Epithelial cell of prostate (primary cell): ENCODE measurements around the gene GSTM4.

Source experiments
- DNase-seq: peaks from one replicate; pipeline ENCODE4 v3.0.0-alpha.2; 2011; ENCODE audit warnings: low read depth, low spot score
- H3K27ac ChIP-seq: fragments of 450-650 bp; 2 replicates; pipeline ENCODE4 v1.5.1; 2017; ENCODE audit warnings: mild to moderate bottlenecking

The GSTM4 gene

DNA sequence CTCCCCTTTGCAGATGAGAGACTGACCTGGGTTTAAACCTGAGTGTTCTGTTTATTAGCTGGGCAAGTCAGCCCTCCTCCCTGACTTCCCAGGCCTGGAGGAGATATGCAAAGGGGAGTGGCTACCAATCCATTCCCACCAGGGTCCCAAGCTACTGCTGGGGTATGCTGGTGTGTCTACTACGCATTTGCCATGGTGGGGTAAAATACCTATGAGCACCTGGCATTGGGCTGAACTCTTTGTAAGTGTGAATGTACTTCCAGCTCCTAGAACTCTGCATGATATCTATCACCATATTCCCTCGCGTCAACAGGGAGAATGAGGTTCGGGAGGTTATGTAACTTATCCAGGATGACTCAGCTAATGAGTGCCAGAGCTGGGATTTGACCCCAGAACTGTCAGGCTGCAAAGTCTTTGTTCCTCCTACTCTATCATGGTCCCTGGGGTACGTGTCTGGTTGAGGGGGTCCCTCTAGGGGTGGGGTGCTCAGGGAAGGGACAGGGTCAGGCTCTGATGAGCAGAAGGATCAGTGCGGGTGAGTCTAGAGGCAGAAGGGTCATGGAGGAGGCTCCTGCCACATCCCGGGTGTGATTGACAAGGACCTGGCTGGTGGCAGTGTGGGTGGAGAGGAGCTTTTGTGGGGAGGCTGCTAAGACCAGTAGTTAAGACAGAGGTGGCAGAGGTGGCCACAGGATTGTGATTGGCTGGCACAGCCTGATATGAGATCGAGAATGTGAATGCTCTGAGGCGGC, 19.5 kb upstream of the GSTM4 start:
- no peak for DNase-seq
- no peak overlapping the region for H3K27ac ChIP-seq

DNA sequence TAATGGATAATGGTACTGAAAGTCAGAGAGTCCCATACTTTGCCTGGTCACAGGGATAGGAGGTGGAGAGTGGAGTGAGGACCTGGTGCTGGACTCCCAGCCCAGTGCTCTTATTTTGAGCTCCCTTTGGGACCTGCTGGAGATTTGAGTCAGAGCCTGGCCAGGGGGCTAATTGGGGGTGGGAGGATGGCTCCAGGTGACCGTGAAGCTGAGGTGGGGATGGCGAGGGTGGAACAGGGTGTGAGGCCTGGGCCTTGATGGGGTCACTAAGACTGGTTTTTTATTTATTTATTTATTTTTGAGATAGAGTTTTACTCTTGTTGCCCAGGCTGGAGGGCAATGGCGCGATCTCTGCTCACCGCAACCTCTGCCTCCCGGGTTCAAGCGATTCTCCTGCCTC, 18.5 kb upstream of the GSTM4 start:
- DNase-seq, result no peak
- H3K27ac ChIP-seq, result no peak overlapping the region

DNA sequence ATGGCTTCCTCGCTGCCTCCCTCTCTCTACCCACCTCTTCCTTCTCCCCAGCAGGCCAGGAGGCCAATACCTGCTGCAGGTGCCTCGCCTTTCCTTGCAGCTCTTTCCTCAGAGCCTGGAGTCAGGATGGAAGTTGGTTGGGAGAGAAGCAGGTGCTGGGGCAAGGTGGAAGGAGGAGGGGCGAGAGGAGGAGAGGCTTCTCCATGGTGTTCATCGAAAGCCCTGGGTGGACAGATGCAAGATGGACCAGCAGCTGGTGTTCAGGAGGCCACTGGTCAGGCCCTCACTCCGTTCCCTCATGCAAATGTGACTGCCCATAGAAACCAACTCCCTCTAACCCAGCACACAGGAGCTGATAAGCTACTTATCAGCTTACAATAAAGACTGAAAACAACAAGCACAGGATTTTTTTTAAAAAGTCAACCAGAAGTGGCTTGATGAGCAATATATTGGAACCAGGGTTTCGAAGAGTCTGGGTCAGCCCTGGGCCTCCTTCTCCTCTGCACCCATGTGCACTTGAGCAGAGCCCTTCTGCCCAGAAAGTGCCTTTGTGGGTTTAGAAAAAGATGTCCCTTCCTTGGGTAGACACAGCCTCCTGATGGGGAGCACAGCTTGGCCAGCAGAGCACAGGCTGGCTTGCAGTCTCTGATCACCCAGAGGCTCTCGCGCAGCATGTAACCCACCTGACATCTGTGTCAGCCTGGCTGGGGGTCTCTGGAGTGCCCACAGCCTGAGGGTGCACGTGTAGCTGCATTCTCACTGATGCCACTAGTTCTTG, 16.6 kb upstream of the GSTM4 start:
- no peak for DNase-seq
- no peak overlapping the region for H3K27ac ChIP-seq

DNA sequence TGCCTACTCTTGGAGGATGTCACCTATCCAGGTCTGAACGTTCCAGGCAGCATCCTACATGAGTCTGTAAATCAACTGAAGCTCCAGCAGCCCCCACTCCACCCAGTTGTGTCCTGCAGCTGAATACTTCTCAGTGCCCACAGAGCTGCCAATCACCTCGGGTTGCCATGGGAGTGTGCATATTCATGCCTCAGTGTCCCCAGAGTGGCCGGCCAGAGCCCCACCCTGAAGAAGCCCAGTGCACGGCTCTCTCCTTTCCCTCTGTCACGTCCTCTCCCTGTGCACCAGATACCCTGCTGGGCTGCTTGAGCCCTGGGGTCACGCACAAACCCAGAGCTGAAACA, 16.1 kb upstream of the GSTM4 start:
- H3K27ac ChIP-seq, result no peak overlapping the region
- no peak for DNase-seq

DNA sequence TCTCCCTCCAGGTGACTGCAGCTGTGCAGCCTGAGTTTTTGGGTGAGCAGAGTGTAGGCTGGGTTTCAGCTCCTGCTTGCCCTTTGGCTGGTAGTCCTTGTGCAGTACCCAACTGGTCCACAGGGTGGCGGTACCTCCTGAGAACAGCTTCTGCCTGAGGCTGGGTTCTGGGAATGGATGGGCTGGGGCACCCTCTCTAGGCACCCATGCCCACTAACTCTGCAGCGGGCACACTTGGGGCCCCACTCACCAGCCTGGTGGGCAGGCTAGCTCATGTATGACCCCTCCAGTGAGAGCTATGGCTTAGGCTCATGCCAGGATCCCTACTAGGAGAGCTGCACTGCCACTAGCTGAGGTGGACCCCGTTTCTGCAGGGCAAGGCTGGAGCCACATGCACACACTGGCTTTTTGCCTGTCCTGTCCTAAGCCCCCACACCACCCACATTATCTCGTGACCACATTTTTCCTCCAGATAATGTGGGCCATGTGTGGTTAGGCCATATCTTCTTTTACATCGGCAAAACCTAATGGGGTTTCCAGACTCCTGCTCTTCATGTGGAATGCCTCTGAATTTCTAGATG, 15.5 kb upstream of the GSTM4 start:
- H3K27ac ChIP-seq, result no peak overlapping the region
- DNase-seq, result no peak

DNA sequence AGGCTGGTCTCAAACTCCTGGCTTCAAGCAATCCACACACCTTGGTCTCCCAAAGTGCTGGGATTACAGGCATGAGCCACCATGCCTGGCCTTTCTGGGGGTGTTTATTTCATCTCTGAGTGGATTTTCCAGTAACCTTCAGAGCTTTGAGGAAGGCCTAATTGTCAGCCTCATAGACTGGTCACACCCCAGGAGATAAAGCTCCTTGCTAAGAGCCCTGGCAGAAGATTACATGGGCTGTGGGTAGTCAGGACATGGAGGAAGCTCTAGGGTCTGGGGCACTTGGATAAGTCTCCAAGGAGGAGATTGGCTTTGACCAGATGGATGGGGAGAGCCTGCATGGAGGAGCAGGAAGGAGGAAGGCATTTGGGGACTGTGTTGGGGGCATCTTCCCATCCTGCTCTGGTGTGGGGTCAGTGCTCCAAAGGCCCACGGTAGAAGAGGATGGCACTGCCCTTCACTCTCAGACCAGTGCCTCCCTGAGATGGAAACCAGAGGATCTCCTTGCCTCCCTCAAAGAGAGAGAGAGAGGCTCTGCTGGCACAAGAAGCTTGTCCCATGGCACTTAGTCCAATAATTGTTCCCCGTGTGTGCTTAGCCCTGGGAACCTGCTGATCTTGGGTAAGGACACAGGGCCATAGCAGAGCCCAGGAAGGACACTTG, 14.7 kb upstream of the GSTM4 start:
- no peak overlapping the region for H3K27ac ChIP-seq
- DNase-seq, result no peak

DNA sequence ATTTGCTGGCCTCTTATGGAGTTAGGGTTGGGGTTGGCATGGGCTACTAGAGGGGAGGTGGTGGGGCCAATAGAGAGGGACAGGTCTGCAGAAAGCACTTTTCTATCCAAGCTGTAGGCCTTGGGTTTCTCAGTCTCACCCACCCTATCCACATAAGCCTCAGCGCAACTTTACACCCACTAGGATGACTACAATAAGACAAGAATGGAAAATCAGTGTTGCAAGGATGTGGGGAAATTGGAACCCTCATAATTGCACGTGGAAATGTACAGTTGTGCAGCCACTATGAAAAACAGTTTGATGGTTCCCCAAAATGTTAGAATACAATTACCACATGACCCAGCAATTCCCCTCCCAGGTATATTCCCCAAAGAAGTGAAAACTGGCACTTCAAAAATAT, 14.0 kb upstream of the GSTM4 start:
- no peak overlapping the region for H3K27ac ChIP-seq

DNA sequence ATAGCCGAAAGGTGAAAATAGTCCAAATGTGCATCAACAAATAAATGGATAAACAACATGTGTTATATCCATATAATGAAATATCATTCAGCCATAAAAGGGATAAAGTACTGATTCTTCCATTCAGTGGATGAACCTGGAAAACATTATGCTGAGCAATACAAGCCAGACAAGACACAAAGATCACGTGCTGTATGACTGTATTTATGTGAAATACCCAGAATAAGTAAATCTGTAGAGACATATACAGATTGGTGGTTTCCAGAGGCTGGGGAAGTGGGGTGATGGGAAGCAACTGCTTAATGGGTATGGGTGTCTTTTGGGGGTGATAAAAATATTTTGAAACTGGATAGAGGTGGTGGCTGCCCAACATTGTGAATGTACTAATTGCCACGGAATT, 13.3 kb upstream of the GSTM4 start:
- DNase-seq, result no peak
- no peak overlapping the region for H3K27ac ChIP-seq

More for the DNA sequence above, 14.0 kb upstream of the GSTM4 start:
- no peak for DNase-seq

DNA sequence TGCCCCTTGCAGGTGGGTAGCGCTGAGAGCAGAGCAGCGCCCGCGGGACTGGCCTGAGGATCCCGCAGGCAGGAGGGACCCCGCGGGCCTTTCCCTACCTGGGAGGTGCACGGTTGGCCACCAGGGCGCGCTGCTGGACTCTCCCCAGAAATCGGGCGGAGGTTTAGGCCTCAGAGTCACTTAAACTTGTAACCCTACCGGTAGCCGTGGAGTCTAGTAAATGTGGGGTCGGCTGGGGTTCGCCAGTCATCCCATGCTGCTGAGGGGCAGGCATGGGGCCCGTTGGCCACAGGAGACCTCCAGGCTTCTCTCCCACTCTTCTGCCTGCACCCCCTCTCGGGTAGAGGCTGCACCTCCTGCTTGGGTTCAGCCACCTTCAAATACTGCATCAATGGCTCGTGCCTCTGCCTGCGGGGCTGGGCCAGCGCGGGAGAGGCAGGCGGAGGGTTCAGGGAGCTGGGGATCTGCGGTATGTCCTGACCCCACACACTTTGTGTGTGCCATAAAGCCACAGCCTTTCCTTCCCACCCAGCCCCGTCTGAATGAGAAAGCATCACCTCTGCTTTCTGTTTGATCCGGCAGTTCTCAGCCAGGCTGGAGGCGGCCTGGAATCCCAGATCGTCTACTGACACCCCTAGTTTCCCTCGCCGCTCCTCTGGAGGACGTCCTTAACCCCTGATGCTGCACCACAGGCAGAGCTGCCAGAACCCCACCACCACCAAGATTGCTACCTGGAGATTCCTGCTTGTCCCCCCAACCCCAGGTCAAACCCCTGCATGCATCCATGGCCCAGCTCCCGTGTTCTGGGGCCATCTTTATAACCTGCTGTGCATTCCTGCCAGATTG, 12.3 kb upstream of the GSTM4 start:
- no peak overlapping the region for H3K27ac ChIP-seq
- DNase-seq, result no peak

DNA sequence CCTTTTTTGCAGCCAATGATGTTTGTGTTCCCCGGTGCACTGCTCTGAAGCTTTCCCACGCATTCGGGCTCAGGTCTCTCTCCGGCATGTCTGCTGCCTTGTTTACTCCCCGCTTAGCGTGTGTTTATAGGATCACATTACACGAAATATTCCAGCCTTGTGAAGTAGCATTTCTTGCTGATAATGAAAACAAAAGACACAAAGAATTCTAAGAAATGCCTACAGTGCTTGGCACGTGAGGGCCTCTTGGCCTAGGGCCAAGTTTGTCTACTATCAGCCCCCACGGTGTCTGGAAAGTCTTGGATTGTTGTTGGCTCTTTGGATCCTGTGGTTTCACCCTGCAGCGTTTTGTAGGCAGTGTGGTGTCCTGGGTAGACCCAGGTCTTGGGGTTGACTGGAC, 11.2 kb upstream of the GSTM4 start:
- no peak overlapping the region for H3K27ac ChIP-seq
- DNase-seq, result no peak

DNA sequence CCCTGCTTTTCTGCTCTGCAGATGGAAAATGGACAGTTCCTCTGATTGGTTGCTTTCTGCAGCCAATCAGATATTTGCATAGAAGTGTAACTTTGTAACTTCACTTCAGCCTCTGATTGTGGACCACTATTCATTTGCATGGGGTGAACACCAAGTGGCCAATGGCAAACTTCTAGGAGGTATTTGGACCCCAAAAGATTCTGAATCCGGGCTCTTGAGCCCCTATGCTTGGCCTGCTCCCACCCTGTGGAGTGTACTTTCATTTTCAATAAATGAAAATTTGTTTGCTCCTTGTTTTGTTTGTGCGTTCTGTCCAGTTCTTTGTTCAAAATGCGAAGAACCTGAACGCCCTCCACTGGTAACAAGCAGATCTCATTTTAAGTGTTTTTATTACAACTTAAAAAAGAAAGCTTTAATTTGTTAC, 6.4 kb upstream of the GSTM4 start:
- no peak for DNase-seq

DNA sequence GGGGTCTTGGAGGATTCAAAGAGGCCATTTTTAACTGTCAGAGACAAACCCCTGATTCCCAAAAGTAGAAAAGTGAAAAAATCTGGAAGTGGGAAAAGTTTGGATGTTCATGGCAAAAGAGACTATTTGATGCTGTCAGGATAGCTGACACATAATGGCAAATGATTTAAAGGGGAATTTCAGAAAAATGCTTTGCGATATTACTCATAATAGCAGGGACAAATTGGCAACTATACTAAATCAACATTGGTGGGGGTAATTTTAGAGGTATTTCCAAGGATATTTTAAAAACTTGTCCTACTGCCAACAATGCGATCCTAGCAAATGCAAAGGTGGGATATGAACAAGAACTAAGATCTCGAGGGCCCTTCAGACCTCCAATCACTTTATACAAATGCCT, 5.3 kb upstream of the GSTM4 start:
- no peak for DNase-seq
- H3K27ac ChIP-seq, result no peak overlapping the region

More for the DNA sequence above, 6.4 kb upstream of the GSTM4 start:
- no peak overlapping the region for H3K27ac ChIP-seq

DNA sequence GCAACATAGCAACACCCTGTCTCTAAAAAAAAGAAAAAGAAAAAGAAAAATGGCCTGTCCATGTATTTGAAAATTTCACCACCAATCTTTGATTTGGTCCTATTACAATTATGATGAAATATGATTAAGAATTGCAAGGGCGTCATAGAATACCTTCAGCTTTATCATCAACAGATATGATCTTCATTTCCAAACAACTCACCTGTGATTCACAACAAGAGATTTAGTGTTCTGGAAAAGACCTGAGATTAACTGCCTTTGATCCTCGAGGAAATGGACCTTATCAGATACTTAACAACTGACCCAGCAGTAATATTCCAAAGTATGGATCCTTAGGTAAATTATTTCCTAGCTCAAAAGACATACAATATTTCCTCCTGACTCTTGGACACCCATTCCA, 3.5 kb upstream of the GSTM4 start:
- no peak for DNase-seq
- peak overlapping the region; percentile 50 for H3K27ac ChIP-seq

DNA sequence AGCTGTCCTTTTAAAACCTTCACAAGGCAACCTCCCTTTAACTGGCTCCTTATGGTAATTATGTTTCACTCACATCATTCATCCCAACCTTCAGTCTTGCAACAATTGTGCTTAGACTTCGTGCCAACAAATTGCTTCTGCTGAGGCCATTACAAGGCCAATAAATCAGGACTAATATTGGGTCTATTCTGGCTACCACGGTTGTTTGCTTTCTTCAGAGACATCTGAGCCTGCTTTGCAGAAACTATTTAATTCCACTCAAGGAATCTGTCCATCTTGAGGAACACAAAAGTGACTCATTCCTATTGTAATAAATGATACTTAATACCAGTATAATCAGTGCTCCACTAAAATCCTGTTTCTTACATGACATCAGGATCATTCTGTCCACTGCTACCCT, 2.6 kb upstream of the GSTM4 start:
- no peak for DNase-seq
- peak overlapping the region; percentile 50 for H3K27ac ChIP-seq

DNA sequence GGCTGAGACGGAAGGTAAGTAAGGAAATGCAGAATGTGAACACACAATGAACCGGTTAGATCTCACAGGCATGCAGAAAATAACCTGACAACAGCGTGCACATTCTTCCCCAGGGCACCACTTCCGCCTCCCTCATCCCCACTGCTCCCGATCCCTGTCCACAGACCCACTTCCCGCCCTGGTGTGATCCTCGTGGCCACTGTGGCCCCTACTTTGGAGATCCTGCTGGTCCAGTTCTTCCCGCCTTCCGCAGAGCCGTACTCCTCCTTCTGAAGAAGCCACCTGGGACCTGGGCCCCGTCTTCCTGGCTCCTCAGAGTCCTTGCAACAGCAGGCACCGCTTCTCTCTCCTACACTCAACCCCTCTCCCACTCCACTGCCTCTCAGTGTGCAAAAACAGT, 1.4 kb upstream of the GSTM4 start:
- no peak overlapping the region for H3K27ac ChIP-seq
- no peak for DNase-seq

DNA sequence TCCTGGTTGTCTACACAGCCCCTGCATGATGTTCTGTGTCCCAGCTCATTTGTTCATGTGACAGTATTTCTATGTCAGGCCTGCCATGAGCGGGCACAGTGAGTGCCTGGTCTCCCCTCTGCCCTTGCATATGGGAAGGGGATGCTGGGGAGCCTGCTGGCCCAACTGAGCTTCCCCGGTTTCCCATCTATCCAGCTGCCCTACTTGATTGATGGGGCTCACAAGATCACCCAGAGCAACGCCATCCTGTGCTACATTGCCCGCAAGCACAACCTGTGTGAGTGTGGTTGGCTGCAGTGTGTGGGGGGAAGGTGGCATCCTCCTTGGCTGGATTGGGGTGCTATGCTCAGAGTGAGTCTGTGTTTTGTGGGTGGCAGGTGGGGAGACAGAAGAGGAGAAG, 1.5 kb downstream of the GSTM4 start:
- no peak overlapping the region for H3K27ac ChIP-seq
- DNase-seq, result no peak

DNA sequence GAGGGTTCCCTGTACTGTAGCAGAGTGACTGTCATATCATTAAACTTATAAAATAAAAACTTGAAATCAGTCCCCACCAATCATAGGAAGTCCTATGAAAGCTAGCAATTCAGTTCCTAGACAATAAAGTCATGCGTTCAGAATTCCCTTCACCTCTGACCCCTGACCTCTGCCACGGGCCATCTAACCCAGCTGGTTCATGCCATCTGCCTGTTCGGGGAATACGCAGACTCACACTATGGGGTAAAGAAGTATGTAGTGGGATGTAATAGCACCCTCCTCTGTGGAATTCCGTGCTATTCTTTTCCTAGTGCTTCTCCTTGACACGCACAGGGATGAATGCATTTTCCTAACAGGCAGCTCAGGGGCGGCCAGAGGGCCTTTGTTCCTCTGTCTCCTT, 2.1 kb downstream of the GSTM4 start:
- no peak for DNase-seq

DNA sequence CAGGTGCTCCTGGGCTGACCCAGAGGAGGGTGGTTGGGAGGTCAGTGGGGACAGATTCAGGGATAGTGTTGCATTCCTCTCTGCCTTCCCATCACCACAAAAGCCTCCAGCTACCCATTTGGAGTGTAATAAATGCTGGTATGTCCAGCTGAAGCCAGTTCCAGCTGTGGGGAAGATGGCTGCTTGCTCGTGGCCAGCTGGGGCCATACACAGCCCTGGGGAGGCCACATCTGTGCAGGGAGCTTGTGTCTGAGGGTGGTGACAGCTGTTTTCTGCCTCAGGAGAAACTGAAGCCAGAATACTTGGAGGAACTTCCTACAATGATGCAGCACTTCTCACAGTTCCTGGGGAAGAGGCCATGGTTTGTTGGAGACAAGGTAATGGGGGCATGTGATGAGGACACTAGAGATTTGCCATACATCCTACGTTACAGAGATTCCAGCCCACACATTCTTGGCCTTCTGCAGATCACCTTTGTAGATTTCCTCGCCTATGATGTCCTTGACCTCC, 2.7 kb downstream of the GSTM4 start:
- DNase-seq, result no peak
- H3K27ac ChIP-seq, result no peak overlapping the region

More for the DNA sequence above, 2.1 kb downstream of the GSTM4 start:
- H3K27ac ChIP-seq, result no peak overlapping the region

DNA sequence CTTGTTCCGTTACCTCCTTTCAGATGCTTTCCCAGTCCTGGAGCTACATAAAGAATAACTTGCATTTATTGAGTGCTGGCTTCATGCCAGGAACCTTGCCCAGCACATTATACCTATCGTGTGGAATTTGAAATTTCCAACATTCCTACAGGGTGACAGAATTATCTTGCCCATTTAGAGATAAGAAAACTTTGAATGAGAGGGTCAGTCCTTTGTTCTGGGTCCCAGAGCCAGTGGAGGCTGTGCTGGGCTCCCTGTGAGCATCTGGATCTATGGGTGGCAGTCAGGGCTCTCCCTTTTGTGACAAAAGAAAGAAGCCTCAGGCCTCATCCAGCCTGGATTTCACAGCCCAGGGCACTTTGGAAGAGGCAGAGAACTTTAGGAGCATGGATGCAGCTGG, 3.2 kb downstream of the GSTM4 start:
- no peak overlapping the region for H3K27ac ChIP-seq
- DNase-seq, result no peak
